Hematopoietic multipotent progenitor cell treated with erythropoietin and hydrocortisone succinate and interleukin-3 and kit ligand, for 17 days (in vitro differentiated cells): Measurements from ENCODE around the gene PSME4.

ENCODE experiments used
- DNase-seq: peaks from one replicate; pipeline ENCODE4 v3.0.0-alpha.2; 2015; ENCODE audit warnings: low spot score

PSME4 gene

DNA sequence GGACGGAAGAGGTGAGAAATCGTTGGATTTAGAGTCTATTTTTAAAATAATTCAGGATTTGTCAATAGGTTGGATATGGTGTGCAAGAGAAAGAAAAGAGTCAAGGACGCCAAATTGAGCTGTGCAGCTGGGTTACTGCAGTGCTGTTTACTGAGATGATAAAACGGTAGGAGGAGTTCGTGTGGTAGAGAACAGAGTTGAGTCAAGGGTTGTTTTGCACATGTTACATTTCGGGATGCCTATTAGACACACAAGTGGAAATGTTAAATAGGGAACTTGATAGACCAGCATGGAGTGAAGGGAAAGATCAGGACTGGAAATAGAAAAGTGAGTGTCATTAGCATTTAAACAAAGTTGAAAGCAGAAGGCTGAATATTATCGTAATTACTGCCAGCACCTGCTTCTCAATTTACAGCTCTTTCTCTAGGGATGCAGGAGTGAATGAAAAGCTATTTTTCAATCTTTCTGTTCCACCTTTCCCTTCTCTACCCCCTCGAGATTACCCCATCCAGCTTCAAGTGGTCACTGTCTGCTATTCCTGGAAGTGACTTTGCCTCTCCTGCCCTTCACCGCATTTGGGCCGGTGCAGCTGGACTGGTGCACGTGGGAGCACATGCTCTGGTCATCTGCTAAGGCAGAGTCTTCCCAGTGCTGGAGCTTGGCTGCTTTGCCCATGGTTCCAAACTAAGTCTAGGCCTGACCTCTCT is 141.4 kb downstream of the PSME4 start:
- no peak for DNase-seq

DNA sequence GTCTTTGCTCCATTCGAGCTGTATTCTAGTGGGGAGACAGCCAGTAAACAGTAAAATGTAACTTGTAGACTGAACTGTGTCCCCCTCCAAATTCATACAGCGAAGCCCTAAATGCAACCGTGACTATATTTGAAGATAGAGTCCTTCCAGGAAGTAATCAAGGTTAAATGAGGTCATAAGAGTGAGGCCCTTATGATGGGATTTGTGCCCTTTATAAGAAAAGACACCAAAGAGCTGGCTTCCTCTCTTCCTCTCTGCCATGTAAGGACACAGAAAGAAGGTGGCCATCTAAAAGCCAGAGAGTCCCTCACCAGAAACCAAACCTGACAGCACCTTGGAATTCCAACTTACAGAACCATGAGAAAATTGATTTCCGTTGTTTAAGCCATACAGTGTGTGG is 142.5 kb downstream of the PSME4 start:
- no peak for DNase-seq

DNA sequence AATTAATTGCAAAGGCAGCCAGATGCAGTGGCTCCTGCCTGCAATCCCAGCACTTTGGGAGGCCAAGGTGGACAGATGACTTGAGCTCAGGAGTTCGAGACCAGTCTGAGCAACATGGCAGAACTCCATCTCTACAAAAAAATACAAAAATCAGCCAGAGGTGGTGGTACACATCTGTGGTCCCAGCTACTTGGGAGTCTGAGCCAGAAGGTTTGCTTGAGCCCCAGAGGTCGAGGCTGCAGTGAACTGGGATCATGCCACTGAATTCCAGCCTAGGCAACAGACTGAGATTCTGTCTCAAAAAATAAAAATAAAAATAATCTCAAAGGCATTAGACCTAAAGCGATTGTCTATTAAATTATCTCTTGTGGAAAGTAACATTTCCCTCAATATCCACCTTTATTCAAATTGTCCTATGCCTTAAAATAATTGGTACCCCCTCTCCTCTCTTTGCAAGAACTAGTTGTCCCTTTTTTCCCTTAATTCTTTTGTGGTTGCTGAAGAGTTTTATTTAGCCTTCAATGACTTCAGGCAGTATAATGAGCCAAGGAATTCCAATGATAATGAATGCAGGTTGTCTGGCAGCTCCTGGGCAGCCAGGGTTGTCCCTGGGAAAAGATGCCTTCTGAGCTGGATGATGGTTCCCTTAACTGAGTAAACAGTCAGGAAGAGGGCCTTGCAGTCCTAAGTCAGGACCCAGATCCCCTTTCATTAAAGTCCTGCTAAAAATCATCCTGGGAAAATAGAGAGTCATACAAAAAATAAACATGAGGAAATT is 143.2 kb downstream of the PSME4 start:
- no peak for DNase-seq

DNA sequence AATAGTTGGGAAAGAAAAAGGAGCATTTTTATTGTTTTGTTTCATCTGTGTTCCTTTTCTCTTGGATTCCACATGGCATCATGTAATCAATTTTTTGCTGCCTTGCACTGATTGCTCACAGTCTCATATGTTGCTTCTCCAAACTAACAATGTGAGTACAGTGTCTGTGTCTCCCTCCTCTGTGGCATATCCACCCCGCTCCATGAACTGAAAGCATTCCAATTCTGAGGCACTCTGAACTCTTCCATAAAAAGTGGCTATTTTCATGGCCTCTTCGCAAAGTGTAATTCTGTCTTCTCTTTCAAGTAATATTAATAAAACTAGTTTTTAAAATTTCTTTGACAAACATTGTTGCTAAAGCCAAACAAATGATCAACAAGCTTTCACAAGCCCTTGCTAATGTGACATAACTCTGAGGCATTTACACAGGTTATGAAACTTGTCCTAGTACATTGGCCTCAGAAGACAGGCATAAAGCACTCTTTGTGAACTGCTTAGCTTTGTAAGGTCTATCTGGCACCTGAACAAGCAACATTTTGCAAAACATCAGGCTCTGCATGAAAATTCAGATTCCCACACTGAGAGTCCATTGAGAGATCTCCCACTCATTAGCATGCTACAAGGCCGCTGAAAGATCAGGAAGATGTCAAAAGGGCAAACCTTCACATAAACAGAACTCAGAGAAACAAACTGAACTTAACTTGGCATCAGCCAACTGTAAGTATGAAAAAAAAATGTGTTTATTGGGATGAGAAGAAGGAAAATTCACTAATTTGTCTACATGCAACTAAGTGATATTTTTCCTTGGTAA is 144.0 kb downstream of the PSME4 start:
- DNase-seq = no peak

DNA sequence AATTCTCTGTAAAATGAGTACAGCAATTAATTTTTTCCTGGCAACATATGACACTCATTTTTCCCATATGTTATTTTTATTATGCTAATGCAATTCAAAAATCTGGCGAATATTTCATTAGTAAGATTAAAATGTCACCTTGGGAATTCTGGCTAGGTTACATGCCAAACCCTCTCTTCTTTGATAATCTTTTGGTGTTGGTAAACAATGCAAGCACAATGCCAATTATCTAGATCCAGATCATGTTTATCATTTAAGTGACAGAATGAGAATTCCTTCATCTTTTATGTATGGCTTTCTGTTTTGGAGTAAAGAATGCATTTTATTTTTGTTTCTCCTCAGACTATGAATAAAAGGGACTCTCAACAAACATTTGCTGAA is 144.8 kb downstream of the PSME4 start:
- DNase-seq = no peak

DNA sequence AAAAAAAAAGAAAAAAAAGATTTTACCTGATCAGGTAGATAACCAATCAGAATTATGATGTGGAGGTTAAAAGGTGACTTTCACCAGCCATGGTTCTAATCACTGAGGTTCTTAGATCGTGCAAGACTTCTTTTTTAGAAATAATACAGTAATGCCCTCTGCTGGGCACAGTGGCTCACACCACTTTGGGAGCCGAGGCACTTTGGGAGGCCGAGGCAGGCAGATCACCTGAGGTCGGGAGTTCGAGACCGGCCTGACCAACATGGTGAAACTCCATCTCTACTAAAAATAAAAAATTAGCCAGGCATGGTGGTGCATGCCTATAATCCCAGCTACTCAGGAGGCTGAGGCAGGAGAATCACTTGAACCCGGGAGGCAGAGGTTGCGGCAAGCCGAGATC is 147.2 kb downstream of the PSME4 start:
- peak; percentile 49 for DNase-seq

DNA sequence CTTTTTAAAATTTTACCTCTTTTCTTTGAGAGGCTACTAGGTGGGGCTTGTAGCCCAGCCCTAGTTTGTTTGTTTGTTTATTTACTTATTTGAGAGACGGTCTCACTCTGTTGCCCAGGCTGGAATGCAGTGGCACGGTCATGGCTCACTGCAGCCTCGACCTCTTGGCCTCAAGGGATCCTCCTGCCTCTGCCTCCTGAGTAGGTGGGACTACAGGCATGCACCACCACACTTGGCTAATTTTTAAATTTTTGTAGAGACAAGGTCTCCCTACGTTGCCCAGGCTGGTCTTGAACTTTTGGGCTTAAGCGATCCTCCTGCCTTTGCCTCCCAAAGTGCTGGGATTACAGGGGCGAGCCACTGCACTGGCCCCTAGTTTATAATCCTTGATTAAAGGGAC is 149.0 kb downstream of the PSME4 start:
- no peak for DNase-seq

DNA sequence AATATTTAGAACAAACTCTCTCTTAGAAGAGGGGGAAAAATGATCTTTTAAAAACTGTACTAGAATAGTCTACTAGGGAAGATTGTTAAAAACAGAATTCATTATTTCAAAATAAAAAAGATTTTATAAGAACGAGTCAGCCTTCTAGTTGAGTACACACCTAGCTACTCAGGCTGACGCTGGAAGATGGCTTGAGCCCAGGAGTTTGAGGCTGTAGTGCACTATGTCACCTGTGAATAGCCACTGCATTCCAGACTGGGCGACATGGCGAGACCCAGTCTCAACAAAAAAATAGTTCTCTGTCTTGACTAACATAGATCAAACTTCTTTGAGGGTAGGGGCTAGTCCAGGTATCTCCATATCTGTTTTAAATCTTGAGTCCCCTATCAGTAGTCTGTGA is 150.1 kb downstream of the PSME4 start:
- no peak for DNase-seq

DNA sequence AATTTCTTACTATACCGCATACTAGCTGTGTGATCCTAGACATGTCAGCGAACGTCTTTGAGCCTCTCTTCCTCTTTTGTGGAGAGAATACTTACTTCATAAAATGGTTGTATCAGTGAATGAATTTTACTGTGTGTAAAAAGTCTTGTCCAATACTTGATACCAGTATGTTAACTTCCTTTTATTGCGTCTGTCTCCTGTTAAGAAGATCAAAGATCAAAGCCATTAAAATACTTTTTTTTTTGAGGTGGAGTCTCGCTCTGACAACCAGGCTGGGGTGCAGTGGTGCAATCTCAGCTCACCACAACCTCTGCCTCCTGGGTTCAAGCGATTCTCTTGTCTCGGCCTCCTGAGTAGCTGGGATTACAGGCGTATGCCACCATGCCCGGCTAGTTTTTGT is 150.7 kb downstream of the PSME4 start:
- no peak for DNase-seq

DNA sequence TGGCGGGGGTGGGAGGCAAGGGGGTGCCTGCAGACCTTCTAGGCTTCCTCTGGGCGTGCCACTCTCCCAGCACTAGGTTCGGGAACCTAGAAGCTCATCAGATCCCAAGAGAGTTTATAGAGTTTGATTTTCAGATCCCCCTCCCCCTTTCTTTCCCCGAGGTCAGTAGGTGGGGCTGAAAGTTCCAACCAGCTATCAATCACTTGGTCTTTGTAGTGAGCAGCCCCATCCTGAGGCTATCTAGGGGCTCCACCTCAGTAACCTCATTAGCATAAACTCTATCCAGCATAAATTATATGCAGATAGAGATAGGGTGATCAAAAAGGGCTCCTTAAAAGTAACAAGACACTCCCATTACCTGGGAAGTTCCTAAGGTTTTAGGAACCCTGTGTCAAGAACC is 151.2 kb downstream of the PSME4 start:
- no peak for DNase-seq

DNA sequence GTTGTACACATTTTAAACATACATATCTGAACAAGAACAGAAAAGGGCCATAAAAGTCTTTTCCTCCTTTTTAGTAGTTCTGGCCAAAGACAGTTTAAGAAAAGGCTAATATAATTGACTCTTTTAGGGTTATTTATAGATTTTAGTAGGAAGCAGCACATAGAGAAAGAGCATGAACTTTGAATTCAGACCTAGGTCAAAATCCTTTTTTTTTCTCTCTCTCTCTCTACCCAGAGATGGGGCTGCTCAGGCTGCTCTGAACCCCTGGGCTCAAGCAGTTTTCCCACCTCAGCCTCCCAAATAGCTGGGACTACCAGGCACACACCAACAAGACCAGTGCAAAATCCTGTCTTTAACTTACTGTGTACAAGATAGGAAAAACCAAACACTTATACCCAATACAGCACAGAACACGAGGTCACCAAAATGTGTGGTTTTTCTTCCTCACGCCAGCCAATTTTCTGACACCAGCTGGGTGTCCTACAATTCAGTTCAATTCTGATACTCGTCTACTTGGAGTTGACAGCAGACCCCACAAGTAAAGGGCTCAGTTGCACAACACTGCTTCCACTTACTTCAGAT is 151.8 kb downstream of the PSME4 start:
- no peak for DNase-seq
